Measurements from ENCODE around the gene ASIC4. TPM values are rescaled to one million over a fixed set of nuclear protein-coding genes. Genes with fewer than 3 reads are reported as not detected.

The ASIC4 gene
- total RNA-seq, 3 donors from 2014 or later = 0.09 TPM; not detected in 2

DNA sequence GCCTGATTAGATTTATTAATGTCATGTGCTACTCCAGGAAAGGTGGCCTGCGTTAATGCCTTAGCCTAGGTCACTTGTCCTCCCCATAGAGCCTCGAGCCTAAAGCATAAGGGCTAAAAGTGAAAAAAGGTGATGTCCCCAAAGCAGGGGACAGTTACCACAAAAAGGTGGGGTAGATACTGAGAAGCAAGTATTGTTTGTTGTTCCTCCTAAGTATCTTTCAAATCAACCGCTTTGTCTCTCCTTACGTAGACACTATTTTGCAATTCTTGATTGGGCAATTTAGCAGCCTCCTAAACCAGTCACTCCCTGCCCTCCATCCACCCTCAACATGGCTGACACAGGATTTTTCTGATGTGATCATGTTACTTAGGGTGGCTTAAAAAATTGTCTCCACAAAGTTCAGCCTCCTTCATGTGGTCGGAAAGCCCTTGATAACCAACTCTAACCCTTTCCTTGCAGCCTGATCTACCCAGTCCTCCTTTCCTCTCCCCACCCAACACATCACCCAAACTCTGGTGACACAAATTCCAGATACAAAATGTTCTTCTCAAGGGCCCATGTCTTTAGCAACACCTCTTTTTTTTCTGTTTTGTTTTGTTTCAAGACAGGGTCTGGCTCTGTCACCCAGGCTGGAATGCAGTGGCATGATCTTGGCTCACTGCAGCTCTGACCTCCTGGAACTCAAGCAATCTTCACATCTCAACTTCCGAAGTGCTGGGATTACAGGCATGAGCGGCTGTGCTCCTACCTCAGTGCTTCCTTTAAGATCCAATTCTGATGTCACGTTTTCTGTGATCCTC is 64.7 kb downstream of the ASIC4 start:
- intact Hi-C loops (cut with DNase I, micrococcal nuclease) = no loop called here
- Histone ChIP-seq H3K36me3 (ENCODE audit: low read depth) (no peaks in the 10 kb centered on the region), H3K4me3 (no peak overlapping the region), H3K9me3 (no peaks in the 10 kb centered on the region), H3K4me1 (ENCODE audit: low read depth) (no peaks in the 10 kb centered on the region)
- TF ChIP-seq, protein P1, sequence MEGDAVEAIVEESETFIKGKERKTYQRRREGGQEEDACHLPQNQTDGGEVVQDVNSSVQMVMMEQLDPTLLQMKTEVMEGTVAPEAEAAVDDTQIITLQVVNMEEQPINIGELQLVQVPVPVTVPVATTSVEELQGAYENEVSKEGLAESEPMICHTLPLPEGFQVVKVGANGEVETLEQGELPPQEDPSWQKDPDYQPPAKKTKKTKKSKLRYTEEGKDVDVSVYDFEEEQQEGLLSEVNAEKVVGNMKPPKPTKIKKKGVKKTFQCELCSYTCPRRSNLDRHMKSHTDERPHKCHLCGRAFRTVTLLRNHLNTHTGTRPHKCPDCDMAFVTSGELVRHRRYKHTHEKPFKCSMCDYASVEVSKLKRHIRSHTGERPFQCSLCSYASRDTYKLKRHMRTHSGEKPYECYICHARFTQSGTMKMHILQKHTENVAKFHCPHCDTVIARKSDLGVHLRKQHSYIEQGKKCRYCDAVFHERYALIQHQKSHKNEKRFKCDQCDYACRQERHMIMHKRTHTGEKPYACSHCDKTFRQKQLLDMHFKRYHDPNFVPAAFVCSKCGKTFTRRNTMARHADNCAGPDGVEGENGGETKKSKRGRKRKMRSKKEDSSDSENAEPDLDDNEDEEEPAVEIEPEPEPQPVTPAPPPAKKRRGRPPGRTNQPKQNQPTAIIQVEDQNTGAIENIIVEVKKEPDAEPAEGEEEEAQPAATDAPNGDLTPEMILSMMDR (IDR thresholded peaks at IDR 0.05) = no peak
- ATAC-seq (no peak), DNase-seq (no peak)

DNA sequence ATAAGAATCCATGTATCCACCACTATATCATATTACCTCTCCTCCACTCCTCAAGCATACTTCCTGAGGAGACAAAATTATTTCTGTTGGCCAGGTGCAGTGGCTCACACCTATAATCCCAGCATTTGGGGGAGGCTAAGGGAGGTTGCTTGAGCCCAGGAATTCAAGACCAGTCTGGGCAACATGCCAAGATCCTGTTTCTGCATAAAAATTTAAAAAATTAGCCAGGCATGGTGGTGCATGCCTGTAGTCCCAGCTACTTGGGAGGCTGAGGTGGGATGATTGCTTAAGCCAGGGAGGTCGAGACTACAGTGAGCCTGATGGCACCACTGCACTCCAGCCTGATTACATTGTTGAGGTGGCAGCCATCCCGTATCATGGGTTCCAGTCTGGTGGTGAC is 67.1 kb downstream of the ASIC4 start:
- no peaks in the 10 kb centered on the region for H3K36me3 ChIP-seq (ENCODE audit: low read depth)
- H3K4me1 ChIP-seq (ENCODE audit: low read depth) = no peaks in the 10 kb centered on the region
- TF ChIP-seq, protein P1 (IDR thresholded peaks at IDR 0.05) = no peak
- DNase-seq (no peak), ATAC-seq (no peak)
- H3K9me3 ChIP-seq = no peaks in the 10 kb centered on the region
- no peak overlapping the region for H3K4me3 ChIP-seq
- intact Hi-C loops (cut with DNase I, micrococcal nuclease) = no loop called here

Small RNA genes within 50 kb of the gene (microRNA-seq; reads per million reads assigned to microRNA genes)
- gene MIR3132 = not detected

Other genes with a start within 250 kb of the ASIC4 start
- 10 to 100 TPM; 61.0 to 71.0 (median 68.7) TPM for gene DNAJB2, start 235.1 kb upstream of the ASIC4 start, total RNA-seq
- gene PTPRN, start 205.1 kb upstream of the ASIC4 start, total RNA-seq = 10 to 100 TPM in 1 of 3 donors, 1 to 10 TPM in 1, under 1 TPM in 1; 0.72 to 13.0 (median 1.0) TPM
- not detected for gene RESP18, start 181.7 kb upstream of the ASIC4 start, total RNA-seq
- 100 to 1,000 TPM in 2 of 3 donors, 10 to 100 TPM in 1; 75.7 to 127 (median 125) TPM for gene DNPEP, start 126.6 kb upstream of the ASIC4 start, total RNA-seq
- 1,000 to 10,000 TPM in 1 of 3 donors, 100 to 1,000 TPM in 1, 10 to 100 TPM in 1; 65.4 to 4,715 (median 359) TPM for gene DES, start 96.1 kb upstream of the ASIC4 start, total RNA-seq
- 100 to 1,000 TPM in 1 of 3 donors, 10 to 100 TPM in 1, 1 to 10 TPM in 1; 7.9 to 242 (median 22.2) TPM for gene SPEG, start 79.6 kb upstream of the ASIC4 start, total RNA-seq
- 10 to 100 TPM; 33.6 to 52.6 (median 43.6) TPM for gene GMPPA, start 15.6 kb upstream of the ASIC4 start, total RNA-seq
- gene CHPF, start 29.3 kb downstream of the ASIC4 start, total RNA-seq = 10 to 100 TPM; 19.4 to 25.9 (median 20.5) TPM
- 1 to 10 TPM in 2 of 3 donors, under 1 TPM in 1; 0.69 to 2.7 (median 2.7) TPM for gene TMEM198, start 29.5 kb downstream of the ASIC4 start, total RNA-seq
- gene OBSL1, start 57.1 kb downstream of the ASIC4 start, total RNA-seq = 10 to 100 TPM in 2 of 3 donors, 1 to 10 TPM in 1; 7.6 to 53.0 (median 12.6) TPM
- under 1 TPM in 1 of 3 donors, not detected in 2; 0.19 TPM for gene INHA, start 57.8 kb downstream of the ASIC4 start, total RNA-seq
- gene STK11IP, start 83.4 kb downstream of the ASIC4 start, total RNA-seq = 10 to 100 TPM; 34.6 to 42.0 (median 39.6) TPM
- gene SLC4A3, start 113.1 kb downstream of the ASIC4 start, total RNA-seq = 1 to 10 TPM in 1 of 3 donors, under 1 TPM in 2; 0.29 to 3.4 (median 0.34) TPM